Stimulated activated CD8-positive, alpha-beta memory T cell treated with anti-CD3 and anti-CD28 coated beads, Interleukin-15, amount 100 ng/mL, for 24 hours (primary cell): ENCODE data around the gene SPTBN1.

ENCODE experiments used
- DNase-seq: peaks from one replicate; pipeline ENCODE4 v3.0.0-alpha.2; 2020; ENCODE audit warnings: low read depth

The SPTBN1 gene

GRCh38 chr2:54455563-54456361 lies at the start of gene SPTBN1:
Gene SPTBN1 (plus strand): TSS chr2:54456327. CDS start chr2:54526419, 70,092 bp downstream.
- DNase-seq, result no peak

- no peak for DNase-seq
Observed at GRCh38 chr2:54407693-54408092, 48.4 kb upstream of the SPTBN1 start.

- DNase-seq, result no peak
Observed at GRCh38 chr2:54408288-54408687, 47.8 kb upstream of the SPTBN1 start.

- DNase-seq, result no peak
Observed at GRCh38 chr2:54409752-54410151, 46.4 kb upstream of the SPTBN1 start.

- DNase-seq, result no peak
Observed at GRCh38 chr2:54411801-54412354, 44.2 kb upstream of the SPTBN1 start.

GRCh38 chr2:54416166-54416813 lies 39.8 kb upstream of the SPTBN1 start:
- DNase-seq, result no peak

- no peak for DNase-seq
Observed at GRCh38 chr2:54416938-54417337, 39.2 kb upstream of the SPTBN1 start.

GRCh38 chr2:54417577-54417976 lies 38.5 kb upstream of the SPTBN1 start:
- no peak for DNase-seq

- no peak for DNase-seq
Observed at GRCh38 chr2:54419388-54419787, 36.7 kb upstream of the SPTBN1 start.

- no peak for DNase-seq
Observed at GRCh38 chr2:54419855-54420523, 36.1 kb upstream of the SPTBN1 start.

GRCh38 chr2:54420524-54421172 lies 35.5 kb upstream of the SPTBN1 start:
- DNase-seq, result no peak

- no peak for DNase-seq
Observed at GRCh38 chr2:54422072-54422581, 34.0 kb upstream of the SPTBN1 start.

GRCh38 chr2:54423213-54423612 lies 32.9 kb upstream of the SPTBN1 start:
- DNase-seq, result no peak

- DNase-seq, result no peak
Observed at GRCh38 chr2:54424555-54425163, 31.5 kb upstream of the SPTBN1 start.

- DNase-seq, result no peak
Observed at GRCh38 chr2:54428108-54428831, 27.9 kb upstream of the SPTBN1 start.

- DNase-seq, result no peak
Observed at GRCh38 chr2:54429054-54429453, 27.1 kb upstream of the SPTBN1 start.

GRCh38 chr2:54429811-54430551 lies 26.1 kb upstream of the SPTBN1 start:
- DNase-seq, result no peak

GRCh38 chr2:54430649-54431048 lies 25.5 kb upstream of the SPTBN1 start:
- no peak for DNase-seq

GRCh38 chr2:54432251-54433015 lies 23.7 kb upstream of the SPTBN1 start:
- DNase-seq, result no peak
